BE2C (cell line): Measurements from ENCODE around the gene FYN.

Experiments used
- DNase-seq: peaks from one replicate; pipeline ENCODE4 v3.0.0-alpha.2; 2020
- H3K27me3 ChIP-seq: fragments of 250-450 bp; sonication (Bioruptor Pico); 2 replicates; pipeline ENCODE4 v1.5.1; 2020; ENCODE audit warnings: mild to moderate bottlenecking
- H3K36me3 ChIP-seq: fragments of 250-450 bp; sonication (Bioruptor Pico); 2 replicates; pipeline ENCODE4 v1.5.1; 2020; ENCODE audit warnings: mild to moderate bottlenecking
- H3K4me1 ChIP-seq: fragments of 250-450 bp; sonication (Bioruptor Pico); 2 replicates; pipeline ENCODE4 v1.5.1; 2020
- H3K4me3 ChIP-seq: 2 replicates; pipeline ENCODE4 v1.5.1; 2011; ENCODE audit warnings: low read depth, low read length
- H3K9me3 ChIP-seq: fragments of 250-450 bp; sonication (Bioruptor Pico); 2 replicates; pipeline ENCODE4 v1.5.1; 2020
- TF ChIP-seq, protein P1 (sequence below): IDR thresholded peaks from 2 replicates; pipeline ENCODE4 v1.5.1; 2012; ENCODE audit warnings: mild to moderate bottlenecking, low read depth, low read length

FYN gene

GRCh38 chr6:111738156-111738555 is 135.1 kb downstream of the FYN start:
- Histone ChIP-seq H3K4me1 (peaks cover 36% of the 10 kb centered on the region), H3K4me3 (no peak overlapping the region), H3K36me3 (no peaks in the 10 kb centered on the region), H3K27me3 (no peaks in the 10 kb centered on the region), H3K9me3 (no peaks in the 10 kb centered on the region)
- DNase-seq, result no peak
- TF ChIP-seq, protein P1, sequence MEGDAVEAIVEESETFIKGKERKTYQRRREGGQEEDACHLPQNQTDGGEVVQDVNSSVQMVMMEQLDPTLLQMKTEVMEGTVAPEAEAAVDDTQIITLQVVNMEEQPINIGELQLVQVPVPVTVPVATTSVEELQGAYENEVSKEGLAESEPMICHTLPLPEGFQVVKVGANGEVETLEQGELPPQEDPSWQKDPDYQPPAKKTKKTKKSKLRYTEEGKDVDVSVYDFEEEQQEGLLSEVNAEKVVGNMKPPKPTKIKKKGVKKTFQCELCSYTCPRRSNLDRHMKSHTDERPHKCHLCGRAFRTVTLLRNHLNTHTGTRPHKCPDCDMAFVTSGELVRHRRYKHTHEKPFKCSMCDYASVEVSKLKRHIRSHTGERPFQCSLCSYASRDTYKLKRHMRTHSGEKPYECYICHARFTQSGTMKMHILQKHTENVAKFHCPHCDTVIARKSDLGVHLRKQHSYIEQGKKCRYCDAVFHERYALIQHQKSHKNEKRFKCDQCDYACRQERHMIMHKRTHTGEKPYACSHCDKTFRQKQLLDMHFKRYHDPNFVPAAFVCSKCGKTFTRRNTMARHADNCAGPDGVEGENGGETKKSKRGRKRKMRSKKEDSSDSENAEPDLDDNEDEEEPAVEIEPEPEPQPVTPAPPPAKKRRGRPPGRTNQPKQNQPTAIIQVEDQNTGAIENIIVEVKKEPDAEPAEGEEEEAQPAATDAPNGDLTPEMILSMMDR, result no peak

- Histone ChIP-seq H3K9me3 (no peaks in the 10 kb centered on the region; the same call in 1 of the 2 replicates), H3K27me3 (no peaks in the 10 kb centered on the region), H3K4me3 (no peak overlapping the region), H3K4me1 (peaks cover 35% of the 10 kb centered on the region), H3K36me3 (no peaks in the 10 kb centered on the region)
- no peak for DNase-seq
- TF ChIP-seq, protein P1, result no peak
Measured at GRCh38 chr6:111737065-111737521, 136.2 kb downstream of the FYN start.

GRCh38 chr6:111736005-111736608 is 137.1 kb downstream of the FYN start:
- Histone ChIP-seq H3K9me3 (no peaks in the 10 kb centered on the region; the same call in 1 of the 2 replicates), H3K27me3 (no peaks in the 10 kb centered on the region), H3K4me1 (peaks cover 39% of the 10 kb centered on the region), H3K36me3 (no peaks in the 10 kb centered on the region), H3K4me3 (no peak overlapping the region)
- TF ChIP-seq, protein P1, result no peak
- no peak for DNase-seq

- no peaks in the 10 kb centered on the region for H3K27me3 ChIP-seq
- H3K9me3 ChIP-seq, result no peaks in the 10 kb centered on the region; the same call in 1 of the 2 replicates
- H3K4me3 ChIP-seq, result no peak overlapping the region
- TF ChIP-seq, protein P1, result no peak
- DNase-seq, result no peak
- H3K4me1 ChIP-seq, result peaks cover 27% of the 10 kb centered on the region
- no peaks in the 10 kb centered on the region for H3K36me3 ChIP-seq
Measured at GRCh38 chr6:111734068-111735061, 138.9 kb downstream of the FYN start.

DNA sequence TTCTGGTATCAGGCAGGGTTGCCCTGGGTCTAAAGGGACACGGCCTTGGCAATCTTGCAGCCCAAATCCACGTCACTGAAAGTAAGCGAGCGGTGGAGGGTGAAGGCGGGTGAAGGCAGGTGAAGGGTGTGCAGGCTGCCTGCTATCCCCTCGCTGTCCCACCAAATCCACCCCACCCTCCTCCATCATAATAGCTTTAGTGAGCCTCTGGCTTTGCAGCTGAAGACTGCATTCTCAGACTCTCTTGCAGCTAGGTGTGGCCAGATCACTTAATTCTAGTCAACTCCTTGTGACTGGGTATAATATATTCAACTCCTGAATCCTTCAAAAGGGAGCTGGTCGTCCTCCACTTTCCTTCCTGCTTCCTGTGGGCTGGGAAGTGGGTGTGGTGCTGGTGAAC is 140.9 kb downstream of the FYN start:
- Histone ChIP-seq H3K27me3 (no peaks in the 10 kb centered on the region), H3K4me1 (peaks cover 11% of the 10 kb centered on the region), H3K36me3 (no peaks in the 10 kb centered on the region), H3K9me3 (no peaks in the 10 kb centered on the region; the same call in 1 of the 2 replicates), H3K4me3 (no peak overlapping the region)
- TF ChIP-seq, protein P1, result no peak
- no peak for DNase-seq
